PC-3 (cell line): ENCODE measurements around the gene TMC5.

Experiments
- CTCF ChIP-seq: fragments of 300-600 bp; sonication (generic); conservative IDR thresholded peaks from 2 replicates; pipeline ENCODE4 v1.5.1; 2017; ENCODE audit warnings: antibody characterized with exemption, low read depth, mild to moderate bottlenecking, low read length
- EZH2 ChIP-seq: fragments of 300-600 bp; sonication (generic); IDR thresholded peaks from one replicate; pipeline ENCODE4 v1.6.1; 2017; ENCODE audit warnings: antibody characterized with exemption, mild to moderate bottlenecking, low read length; ENCODE audit not compliant: unreplicated experiment
- EZH2phosphoT487 ChIP-seq: fragments of 300-600 bp; sonication (generic); IDR thresholded peaks from 2 replicates; pipeline ENCODE4 v1.6.1; 2018; ENCODE audit warnings: mild to moderate bottlenecking, antibody characterized with exemption, low read length, borderline replicate concordance

- peak; percentile 86 for TF ChIP-seq CTCF
- TF ChIP-seq EZH2: no peak
- TF ChIP-seq EZH2phosphoT487: no peak
These were observed 42.0 kb upstream of the TMC5 start for GRCh38 chr16:19375561-19376158.
